Stimulated activated CD8-positive, alpha-beta memory T cell treated with anti-CD3 and anti-CD28 coated beads, Interleukin-15, amount 100 ng/mL, for 1 hour (primary cell): ENCODE data around the gene IRF3.

Experiments used
- DNase-seq: peaks from one replicate; pipeline ENCODE4 v3.0.0-alpha.2; 2020; ENCODE audit warnings: low read depth

The IRF3 gene

GRCh38 chr19:49665351-49666119 lies at the start of gene IRF3, which contains the start of gene BCL2L12:
Gene IRF3, minus strand, starts transcription at chr19:49665857. Its CDS starts 1,019 bp downstream, at chr19:49664838.
Gene BCL2L12, plus strand, starts transcription at chr19:49665933. Its CDS starts 760 bp downstream, at chr19:49666693.
- peak; percentile 100 for DNase-seq

- no peak for DNase-seq
Observed at GRCh38 chr19:49713236-49713845, 47.7 kb upstream of the IRF3 start.

- no peak for DNase-seq
Observed at GRCh38 chr19:49712397-49712859, 46.8 kb upstream of the IRF3 start.

GRCh38 chr19:49710372-49710951 lies 44.8 kb upstream of the IRF3 start:
- DNase-seq, result no peak

- DNase-seq, result no peak
Observed at GRCh38 chr19:49705919-49706318, 40.3 kb upstream of the IRF3 start.

GRCh38 chr19:49704888-49705642 lies 39.4 kb upstream of the IRF3 start:
- DNase-seq, result no peak

- DNase-seq, result no peak
Observed at GRCh38 chr19:49701271-49701786, 35.7 kb upstream of the IRF3 start.

GRCh38 chr19:49700563-49700962 lies 34.9 kb upstream of the IRF3 start:
- DNase-seq, result no peak

GRCh38 chr19:49699364-49699763 lies 33.7 kb upstream of the IRF3 start:
- no peak for DNase-seq

- no peak for DNase-seq
Observed at GRCh38 chr19:49696865-49697264, 31.2 kb upstream of the IRF3 start.

- DNase-seq, result no peak
Observed at GRCh38 chr19:49696115-49696514, 30.5 kb upstream of the IRF3 start.

- DNase-seq, result no peak
Observed at GRCh38 chr19:49692147-49692506, 26.5 kb upstream of the IRF3 start.

- DNase-seq, result no peak
Observed at GRCh38 chr19:49691243-49692146, 25.8 kb upstream of the IRF3 start.

- DNase-seq, result peak; percentile 22
Observed at GRCh38 chr19:49690656-49691242, 25.1 kb upstream of the IRF3 start, which contains the start of gene CPT1C. Gene CPT1C, plus strand, starts transcription at chr19:49691116. Its CDS starts 1,137 bp downstream, at chr19:49692253.

GRCh38 chr19:49690079-49690655 lies 24.5 kb upstream of the IRF3 start:
- DNase-seq, result no peak

GRCh38 chr19:49689133-49690078 lies 23.7 kb upstream of the IRF3 start, which contains the start of gene ADM5:
Gene ADM5, plus strand, starts transcription at chr19:49689594. Its CDS starts 244 bp downstream, at chr19:49689838.
- DNase-seq, result peak; percentile 34

- no peak for DNase-seq
Observed at GRCh38 chr19:49688531-49689132, 23.0 kb upstream of the IRF3 start.

GRCh38 chr19:49687566-49688316 lies 22.1 kb upstream of the IRF3 start:
- no peak for DNase-seq
